GM12878 (cell line): ENCODE data around the gene CCSER2. TPM values are rescaled to one million over a fixed set of nuclear protein-coding genes. Genes with fewer than 3 reads are reported as not detected.

Source experiments
- ATAC-seq: fragments of 200-7000 bp; cut with Tn5 transposase; 3 replicates; pipeline ENCODE4 v1.9.1; 2020; ENCODE audit warnings: mild to moderate bottlenecking, moderate library complexity
- BruUV-seq: library from RNA; stranded (reverse); fragments of 400-500 nt; replicated peaks from 2 replicates; lab custom pipeline; 2021; lab: Mats Ljungman, UMichigan
- CTCF ChIA-PET: fragments of 300-600 bp; sonication (Branson Sonifier 250); formaldehyde crosslinking; extraction: SDS; loops from one replicate; lab custom pipeline; 2021; ENCODE audit warnings: inconsistent platforms; lab: Yijun Ruan, JAX
- POLR2A ChIA-PET: fragments of 350-600 bp; formaldehyde crosslinking; extraction: SDS; loops from one replicate; lab custom pipeline; 2021; ENCODE audit warnings: inconsistent platforms; lab: Charles Lee
- RAD21 ChIA-PET: fragments of 300-600 bp; sonication (Branson Sonifier 250); formaldehyde crosslinking; loops from one replicate; lab custom pipeline; 2023; ENCODE audit warnings: antibody characterized with exemption; ENCODE audit not compliant: unreplicated experiment; lab: Charles Lee
- SMC1A ChIA-PET: fragments of 300-600 bp; sonication (Branson Sonifier 250); formaldehyde crosslinking; loops from one replicate; lab custom pipeline; 2023; ENCODE audit not compliant: unreplicated experiment, uncharacterized antibody; lab: Charles Lee
- DNase-seq: peaks from one replicate; pipeline ENCODE4 v3.0.0-alpha.2; 2011; ENCODE audit warnings: low read depth, low spot score
- FAIRE-seq: peaks from 3 replicates; lab custom pipeline; 2011; peaks lifted over from hg19 to GRCh38; lab: Jason Lieb, UNC
- H2AFZ ChIP-seq: 2 replicates; pipeline ENCODE4 v1.6.0; 2011; ENCODE audit warnings: low read depth, low read length, control low read depth; ENCODE audit not compliant: control insufficient read depth
- H3K27ac ChIP-seq: 2 replicates; pipeline ENCODE4 v1.5.1; 2011; ENCODE audit warnings: control low read depth; ENCODE audit not compliant: control insufficient read depth, insufficient read depth
- H3K27me3 ChIP-seq, 2 experiments: replicated peaks in 1 of 2; 2 replicates each; pipeline versions ENCODE4 v1.6.0 to v1.6.1; 2011; ENCODE audit warnings: low read length in 1 of 2; ENCODE audit not compliant: control insufficient read depth in 2 of 2, insufficient read depth in 2 of 2
- H3K36me3 ChIP-seq, 2 experiments: 2 replicates each; pipeline ENCODE4 v1.5.1; 2011; ENCODE audit warnings: low read length in 1 of 2; ENCODE audit not compliant: control insufficient read depth in 2 of 2, insufficient read depth in 2 of 2
- H3K4me1 ChIP-seq: 2 replicates; pipeline ENCODE4 v1.6.1; 2011; ENCODE audit warnings: mild to moderate bottlenecking, low read length, moderate library complexity, mixed read lengths; ENCODE audit not compliant: control insufficient read depth, insufficient read depth
- H3K4me2 ChIP-seq: 2 replicates; pipeline ENCODE4 v1.6.0; 2011; ENCODE audit warnings: control low read depth; ENCODE audit not compliant: control insufficient read depth, insufficient read depth
- H3K4me3 ChIP-seq: fragments of 200-600 bp; sonication (generic); 2 replicates; pipeline ENCODE4 v1.5.1; 2016
- H3K79me2 ChIP-seq: 2 replicates; pipeline ENCODE4 v1.6.0; 2011; ENCODE audit warnings: low read length; ENCODE audit not compliant: control insufficient read depth, insufficient read depth
- H3K9ac ChIP-seq: 2 replicates; pipeline ENCODE4 v1.8.0; 2011; ENCODE audit warnings: low read length, control low read depth, mixed read lengths; ENCODE audit not compliant: control insufficient read depth, insufficient read depth
- H3K9me3 ChIP-seq: replicated peaks from 3 replicates; pipeline ENCODE4 v1.5.1; 2011; ENCODE audit warnings: mild to moderate bottlenecking, low read length; ENCODE audit not compliant: control insufficient read depth, insufficient read depth
- H4K20me1 ChIP-seq: 2 replicates; pipeline ENCODE4 v1.6.0; 2011; ENCODE audit not compliant: control insufficient read depth, insufficient read depth
- CTCF ChIP-seq, 3 experiments: IDR thresholded peaks in 2 of 3; conservative IDR thresholded peaks in 1 of 3; 2 replicates each; pipeline ENCODE4 v1.5.1; 2011; ENCODE audit warnings: low read depth in 3 of 3, low read length in 3 of 3, mild to moderate bottlenecking in 3 of 3, control low read depth in 2 of 3, moderate library complexity in 2 of 3, inconsistent platforms in 1 of 3, mixed read lengths in 1 of 3; ENCODE audit not compliant: control insufficient read depth in 2 of 3, insufficient read depth in 1 of 3; ENCODE audit errors: extremely low read depth in 1 of 3
- EGR1 ChIP-seq, 2 experiments: IDR thresholded peaks; 1 replicate in 1 of 2; 2 replicates in 1 of 2; pipeline ENCODE4 v1.6.1; 2011 to 2012; ENCODE audit warnings: low read depth in 2 of 2, low read length in 2 of 2, borderline replicate concordance in 1 of 2, mild to moderate bottlenecking in 1 of 2, moderate library complexity in 1 of 2
- EP300 ChIP-seq, 2 experiments: fragments of 150-350 bp in 1 of 2; IDR thresholded peaks; 2 replicates each; pipeline ENCODE4 v1.6.1; 2011 to 2012; ENCODE audit warnings: low read depth in 2 of 2, low read length in 2 of 2, borderline replicate concordance in 1 of 2, improper control_type of control experiment in 1 of 2, inconsistent platforms in 1 of 2; ENCODE audit not compliant: control insufficient read depth in 1 of 2
- IRF5 ChIP-seq: fragments of 450-650 bp; IDR thresholded peaks from 2 replicates; pipeline ENCODE4 v1.6.1; 2017; ENCODE audit warnings: borderline replicate concordance
- SREBF2 ChIP-seq: IDR thresholded peaks from 2 replicates; pipeline ENCODE4 v1.6.1; 2012; ENCODE audit warnings: mild to moderate bottlenecking, low read length
- ZNF274 ChIP-seq: IDR thresholded peaks from one replicate; pipeline ENCODE4 v1.8.0; 2011; ENCODE audit not compliant: insufficient read length, insufficient read depth
- WGBS: methylation state at CpG from one replicate; pipeline ENCODE4 v1.1.6; 2016; ENCODE audit warnings: low lambda C conversion rate; ENCODE audit not compliant: insufficient replicate concordance, insufficient coverage; ENCODE audit errors: missing lambda C conversion rate; 5-methylcytosine and 5-hydroxymethylcytosine counted together
- in situ Hi-C: fragments of 300-500 bp; cut with MboI; formaldehyde crosslinking; loops from 9 replicates; pipeline ENCODE4 v1.14.3; 2018; ENCODE audit warnings: mixed read lengths
- intact Hi-C: fragments of 100-400 bp; cut with micrococcal nuclease; formaldehyde crosslinking; loops from one replicate; pipeline ENCODE4 v1.14.2; 2022; ENCODE audit not compliant: unreplicated experiment
- polyA plus RNA-seq, 11 experiments: library from polyadenylated mRNA; depleted of rRNA in 4 of 11; unstranded in 6 of 11; stranded (reverse) in 5 of 11; fragments of >200 nt; fragmentation: Nextera tagmentation in 4 of 11; fragmentation: Illumina TruSeq in 1 of 11; extraction: Ambion mirVana in 4 of 11; extraction: Trizol in 1 of 11; gene quantifications; 1 replicate in 1 of 11; 2 replicates in 10 of 11; pipeline versions ENCODE4 v1.2.1 to v1.2.3, GENCODE V29; 2011 to 2016; ENCODE audit warnings: inconsistent platforms in 2 of 11, missing spikeins in 2 of 11, low read depth in 1 of 11
- total RNA-seq, 4 experiments: library from RNA; depleted of rRNA in 3 of 4; stranded (reverse); fragments of >200 nt in 3 of 4; fragmentation: Illumina TruSeq in 1 of 4; extraction: Trizol in 1 of 4; gene quantifications; 2 replicates each; pipeline versions ENCODE4 v1.2.1 to v1.2.3, GENCODE V29; 2013 to 2021

Gene CCSER2
- total and polyA plus RNA-seq, 10 of the 15 experiments (the other 5 are each of a cell fraction or from before 2014, with no cell fraction given): 4.7 to 18.8 (median 13.2) TPM

DNA sequence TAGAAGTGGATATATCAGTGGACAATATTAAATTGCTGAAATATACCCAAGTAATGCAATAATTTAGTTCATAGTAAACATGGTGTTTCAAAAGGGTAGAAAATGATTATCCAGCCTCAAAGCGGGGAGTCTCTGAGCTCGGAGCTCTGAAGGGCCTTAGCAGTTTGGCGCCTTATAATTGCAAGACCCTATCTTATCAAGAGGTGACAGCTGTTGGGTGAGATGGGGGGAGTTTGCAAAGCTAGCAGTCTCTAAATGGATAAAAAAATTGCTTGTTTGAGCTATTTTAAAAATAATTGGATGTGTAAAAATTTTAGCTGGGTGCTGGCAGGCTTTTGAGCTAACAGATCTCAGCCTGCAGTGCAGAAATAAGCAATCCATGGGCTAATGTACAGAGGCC is 219.2 kb downstream of the CCSER2 start:
- ChIA-PET CTCF (interaction anchor here (1.4 to 3.4 kb wide), 2 partner anchors 9 to 117 kb away, joined by 5 to 24 read pairs; no protein-coding TSS in a partner anchor), POLR2A (no interaction called here), RAD21 (interaction anchor here (0.9 kb wide), 1 partner anchor 16 kb away, joined by 3 read pairs; no protein-coding TSS in a partner anchor), SMC1A (interaction anchor here (0.7 kb wide), 1 partner anchor 8 kb away, joined by 4 read pairs; no protein-coding TSS in a partner anchor)
- Histone ChIP-seq H3K4me1 (no peaks in the 10 kb centered on the region), H3K9me3 (no peaks in the 10 kb centered on the region), H2AFZ (no peak overlapping the region), H4K20me1 (no peaks in the 10 kb centered on the region), H3K27ac (no peak overlapping the region), H3K9ac (no peak overlapping the region), H3K4me3 (no peak overlapping the region), H3K27me3 (peaks cover 0 to 3% of the 10 kb centered on the region in 2 experiments; a peak in 1 of 4 replicates), H3K4me2 (no peak overlapping the region)
- FAIRE-seq (no peak), DNase-seq (no peak), ATAC-seq (no peak)
- WGBS: 96% methylated on average over 3 of the region's 3 CpGs
- intact Hi-C loops (no loop called here), in situ Hi-C loops (no loop called here)
- BruUV-seq: no TSS peak
- TF ChIP-seq EGR1 (IDR thresholded peaks at IDR 0.05; ENCODE audit: borderline replicate concordance in 1 of 2, low read depth in 2 of 2, low read length in 2 of 2): no peak
- no peak for TF ChIP-seq ZNF274
- TF ChIP-seq EP300 (IDR thresholded peaks at IDR 0.05; ENCODE audit: borderline replicate concordance in 1 of 2, control insufficient read depth in 1 of 2, low read depth in 2 of 2, low read length in 2 of 2): no peak
- TF ChIP-seq, all 136 proteins: peak for 0
- H3K79me2 ChIP-seq: no peaks in the 10 kb centered on the region
- no peaks in the 10 kb centered on the region for H3K36me3 ChIP-seq

DNA sequence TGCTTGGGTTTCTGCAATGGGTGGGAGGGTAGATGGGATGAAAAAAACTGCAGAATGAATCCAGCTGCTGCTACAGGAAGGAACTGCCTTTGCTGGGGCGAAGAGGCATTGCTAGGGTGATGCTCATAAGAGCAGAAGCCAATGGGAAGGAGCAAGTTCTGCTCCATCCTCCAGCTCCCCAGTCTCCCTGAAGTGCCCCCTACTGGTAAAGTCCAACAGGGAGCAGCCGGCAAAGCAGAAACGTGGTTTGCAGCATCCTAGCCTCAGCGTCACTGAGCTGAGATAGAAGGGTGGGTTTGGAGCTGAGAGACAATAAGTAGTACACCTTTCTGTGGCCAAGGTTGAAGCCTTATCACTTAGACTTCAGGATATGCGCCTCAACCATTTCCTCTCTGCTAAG is 220.5 kb downstream of the CCSER2 start:
- no peak for DNase-seq
- in situ Hi-C loops (no loop called here), intact Hi-C loops (no loop called here)
- H3K36me3 ChIP-seq: no peaks in the 10 kb centered on the region
- ATAC-seq: no peak
- SMC1A ChIA-PET: no interaction called here
- no peaks in the 10 kb centered on the region for H4K20me1 ChIP-seq
- H3K79me2 ChIP-seq: no peaks in the 10 kb centered on the region
- peaks cover 0 to 3% of the 10 kb centered on the region in 2 experiments; a peak in 1 of 4 replicates for H3K27me3 ChIP-seq
- RAD21 ChIA-PET: no interaction called here
- 15% methylated on average over 5 of the region's 5 CpGs for WGBS
- H3K9ac ChIP-seq: no peak overlapping the region
- no peaks in the 10 kb centered on the region for H3K4me1 ChIP-seq
- H2AFZ ChIP-seq: no peak overlapping the region
- H3K27ac ChIP-seq: no peak overlapping the region
- BruUV-seq: no TSS peak
- H3K4me2 ChIP-seq: no peak overlapping the region
- CTCF ChIA-PET: interaction anchor here (0.5 to 3.4 kb wide), 8 partner anchors 9 to 292 kb away, joined by 3 to 24 read pairs (median 3); no protein-coding TSS in a partner anchor
- POLR2A ChIA-PET: no interaction called here
- FAIRE-seq: no peak
- no peaks in the 10 kb centered on the region for H3K9me3 ChIP-seq
- H3K4me3 ChIP-seq: no peak overlapping the region
- TF ChIP-seq IRF5 (no peak), CTCF (IDR thresholded peaks at IDR 0.05 in 2 of 3, conservative IDR thresholded peaks at IDR 0.05 in 1 of 3; ENCODE audit: control insufficient read depth in 2 of 3, extremely low read depth in 1 of 3, insufficient read depth in 1 of 3, low read depth in 3 of 3, low read length in 3 of 3) (peak in 1 of 3 experiments; percentile 23; a peak in 1 of 6 replicates), SREBF2 (no peak)
